K562 (cell line): ENCODE data around the gene TGFB2. TPM values are rescaled to one million over a fixed set of nuclear protein-coding genes. Genes with fewer than 3 reads are reported as not detected.

Experiments used
- FOXK1 ChIP-seq: sonication (generic); formaldehyde crosslinking; IDR thresholded peaks from 2 replicates; pipeline ENCODE4 v1.8.0; 2022; ENCODE audit warnings: missing genetic modification reagents, mild to moderate bottlenecking, borderline replicate concordance
- NR2C2 ChIP-seq, 2 experiments: fragments of 200-800 bp in 1 of 2; sonication (Bioruptor generic) in 1 of 2; sonication (generic) in 1 of 2; formaldehyde crosslinking in 1 of 2; IDR thresholded peaks; 2 replicates each; pipeline versions ENCODE4 v1.6.1 to v1.8.0; 2016 to 2022; ENCODE audit warnings: mild to moderate bottlenecking in 1 of 2, missing compliant biosample characterization in 1 of 2, missing genetic modification characterization in 1 of 2, missing genetic modification reagents in 1 of 2
- NR2F6 ChIP-seq: fragments of 450-650 bp; formaldehyde crosslinking; IDR thresholded peaks from 2 replicates; pipeline ENCODE4 v1.4.0; 2020; ENCODE audit warnings: mild to moderate bottlenecking
- POLR2A ChIP-seq: fragments of 450-650 bp; conservative IDR thresholded peaks from 2 replicates; pipeline ENCODE4 v1.6.1; 2016
- ZNF57 ChIP-seq: fragments of 450-650 bp; formaldehyde crosslinking; IDR thresholded peaks from 2 replicates; pipeline ENCODE4 v1.4.0; 2020; ENCODE audit warnings: mild to moderate bottlenecking, moderate library complexity
- polyA plus RNA-seq, 8 experiments: library from polyadenylated mRNA; depleted of rRNA in 4 of 8; stranded (reverse) in 5 of 8; unstranded in 3 of 8; fragments of >200 nt; fragmentation: Nextera tagmentation in 2 of 8; fragmentation: Illumina TruSeq in 1 of 8; extraction: Ambion mirVana in 2 of 8; extraction: Trizol in 1 of 8; gene quantifications; 2 replicates each; pipeline versions ENCODE4 v1.2.1 to v1.2.3, GENCODE V29; 2011 to 2014; ENCODE audit warnings: inconsistent platforms in 1 of 8, missing spikeins in 1 of 8
- total RNA-seq, 7 experiments: library from RNA; depleted of rRNA in 6 of 7; stranded (reverse); fragments of >200 nt in 6 of 7; fragmentation: Illumina TruSeq in 2 of 7; extraction: Trizol in 2 of 7; gene quantifications; 2 replicates each; pipeline versions ENCODE4 v1.2.1 to v1.2.3, GENCODE V29; 2011 to 2021; ENCODE audit warnings: low replicate concordance in 1 of 7
- TF ChIP-seq, protein P1 (sequence below): sonication (generic); formaldehyde crosslinking; IDR thresholded peaks from 2 replicates; pipeline ENCODE4 v1.8.1; 2023; ENCODE audit warnings: missing genetic modification reagents, mild to moderate bottlenecking, borderline replicate concordance
- TF ChIP-seq, protein P2 (sequence below), 2 experiments: fragments of 450-650 bp; formaldehyde crosslinking in 1 of 2; IDR thresholded peaks; 2 replicates each; pipeline versions ENCODE4 v1.4.0 to v1.6.1; 2014 to 2020; ENCODE audit warnings: mild to moderate bottlenecking in 2 of 2, borderline replicate concordance in 1 of 2, low read depth in 1 of 2
- TF ChIP-seq, protein P3 (sequence below): fragments of 250-450 bp; sonication (Bioruptor Pico); IDR thresholded peaks from 2 replicates; pipeline ENCODE4 v1.8.0; 2022; ENCODE audit warnings: inconsistent platforms, mild to moderate bottlenecking, moderate library complexity, borderline replicate concordance
- TF ChIP-seq, protein P4 (sequence below): fragments of 450-650 bp; formaldehyde crosslinking; IDR thresholded peaks from 2 replicates; pipeline ENCODE4 v1.4.0; 2020; ENCODE audit warnings: mild to moderate bottlenecking, moderate library complexity
- TF ChIP-seq, protein P5 (sequence below), 2 experiments: fragments of 250-450 bp in 1 of 2; fragments of 450-650 bp in 1 of 2; sonication (Bioruptor Pico) in 1 of 2; IDR thresholded peaks; 2 replicates each; pipeline versions ENCODE4 v1.6.1 to v1.8.0; 2016 to 2021; ENCODE audit warnings: mild to moderate bottlenecking in 2 of 2, moderate library complexity in 2 of 2, missing compliant biosample characterization in 1 of 2, missing genetic modification characterization in 1 of 2

The TGFB2 gene
- total and polyA plus RNA-seq, 9 of the 15 experiments (the other 6 are each of a cell fraction or from before 2014, with no cell fraction given), result 0.03 to 0.41 (median 0.11) TPM; not detected in 3

DNA sequence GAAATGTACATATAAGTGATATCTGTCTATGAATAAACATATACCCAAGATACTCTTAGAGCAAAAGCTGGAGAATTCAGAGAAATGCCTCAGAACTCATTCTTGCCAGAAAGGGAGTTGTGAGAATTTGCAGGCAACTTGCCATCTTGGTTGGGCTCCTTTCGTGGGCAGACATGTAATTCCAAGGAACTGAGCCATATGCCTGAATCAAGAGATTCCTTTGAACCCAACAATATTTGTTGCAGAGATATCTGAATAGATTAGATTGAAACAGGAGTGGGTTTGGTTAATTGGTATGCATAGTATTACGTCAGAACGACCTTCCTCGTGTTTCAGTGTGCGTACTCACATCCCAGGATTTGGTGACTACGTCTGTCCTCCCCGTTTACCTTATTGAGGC lies 67.0 kb downstream of the TGFB2 start (continued):
- TF ChIP-seq, protein P1, sequence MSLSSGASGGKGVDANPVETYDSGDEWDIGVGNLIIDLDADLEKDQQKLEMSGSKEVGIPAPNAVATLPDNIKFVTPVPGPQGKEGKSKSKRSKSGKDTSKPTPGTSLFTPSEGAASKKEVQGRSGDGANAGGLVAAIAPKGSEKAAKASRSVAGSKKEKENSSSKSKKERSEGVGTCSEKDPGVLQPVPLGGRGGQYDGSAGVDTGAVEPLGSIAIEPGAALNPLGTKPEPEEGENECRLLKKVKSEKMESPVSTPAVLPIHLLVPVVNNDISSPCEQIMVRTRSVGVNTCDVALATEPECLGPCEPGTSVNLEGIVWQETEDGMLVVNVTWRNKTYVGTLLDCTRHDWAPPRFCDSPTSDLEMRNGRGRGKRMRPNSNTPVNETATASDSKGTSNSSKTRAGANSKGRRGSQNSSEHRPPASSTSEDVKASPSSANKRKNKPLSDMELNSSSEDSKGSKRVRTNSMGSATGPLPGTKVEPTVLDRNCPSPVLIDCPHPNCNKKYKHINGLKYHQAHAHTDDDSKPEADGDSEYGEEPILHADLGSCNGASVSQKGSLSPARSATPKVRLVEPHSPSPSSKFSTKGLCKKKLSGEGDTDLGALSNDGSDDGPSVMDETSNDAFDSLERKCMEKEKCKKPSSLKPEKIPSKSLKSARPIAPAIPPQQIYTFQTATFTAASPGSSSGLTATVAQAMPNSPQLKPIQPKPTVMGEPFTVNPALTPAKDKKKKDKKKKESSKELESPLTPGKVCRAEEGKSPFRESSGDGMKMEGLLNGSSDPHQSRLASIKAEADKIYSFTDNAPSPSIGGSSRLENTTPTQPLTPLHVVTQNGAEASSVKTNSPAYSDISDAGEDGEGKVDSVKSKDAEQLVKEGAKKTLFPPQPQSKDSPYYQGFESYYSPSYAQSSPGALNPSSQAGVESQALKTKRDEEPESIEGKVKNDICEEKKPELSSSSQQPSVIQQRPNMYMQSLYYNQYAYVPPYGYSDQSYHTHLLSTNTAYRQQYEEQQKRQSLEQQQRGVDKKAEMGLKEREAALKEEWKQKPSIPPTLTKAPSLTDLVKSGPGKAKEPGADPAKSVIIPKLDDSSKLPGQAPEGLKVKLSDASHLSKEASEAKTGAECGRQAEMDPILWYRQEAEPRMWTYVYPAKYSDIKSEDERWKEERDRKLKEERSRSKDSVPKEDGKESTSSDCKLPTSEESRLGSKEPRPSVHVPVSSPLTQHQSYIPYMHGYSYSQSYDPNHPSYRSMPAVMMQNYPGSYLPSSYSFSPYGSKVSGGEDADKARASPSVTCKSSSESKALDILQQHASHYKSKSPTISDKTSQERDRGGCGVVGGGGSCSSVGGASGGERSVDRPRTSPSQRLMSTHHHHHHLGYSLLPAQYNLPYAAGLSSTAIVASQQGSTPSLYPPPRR (CRISPR knock-in tag), result no peak
- TF ChIP-seq, protein P2, sequence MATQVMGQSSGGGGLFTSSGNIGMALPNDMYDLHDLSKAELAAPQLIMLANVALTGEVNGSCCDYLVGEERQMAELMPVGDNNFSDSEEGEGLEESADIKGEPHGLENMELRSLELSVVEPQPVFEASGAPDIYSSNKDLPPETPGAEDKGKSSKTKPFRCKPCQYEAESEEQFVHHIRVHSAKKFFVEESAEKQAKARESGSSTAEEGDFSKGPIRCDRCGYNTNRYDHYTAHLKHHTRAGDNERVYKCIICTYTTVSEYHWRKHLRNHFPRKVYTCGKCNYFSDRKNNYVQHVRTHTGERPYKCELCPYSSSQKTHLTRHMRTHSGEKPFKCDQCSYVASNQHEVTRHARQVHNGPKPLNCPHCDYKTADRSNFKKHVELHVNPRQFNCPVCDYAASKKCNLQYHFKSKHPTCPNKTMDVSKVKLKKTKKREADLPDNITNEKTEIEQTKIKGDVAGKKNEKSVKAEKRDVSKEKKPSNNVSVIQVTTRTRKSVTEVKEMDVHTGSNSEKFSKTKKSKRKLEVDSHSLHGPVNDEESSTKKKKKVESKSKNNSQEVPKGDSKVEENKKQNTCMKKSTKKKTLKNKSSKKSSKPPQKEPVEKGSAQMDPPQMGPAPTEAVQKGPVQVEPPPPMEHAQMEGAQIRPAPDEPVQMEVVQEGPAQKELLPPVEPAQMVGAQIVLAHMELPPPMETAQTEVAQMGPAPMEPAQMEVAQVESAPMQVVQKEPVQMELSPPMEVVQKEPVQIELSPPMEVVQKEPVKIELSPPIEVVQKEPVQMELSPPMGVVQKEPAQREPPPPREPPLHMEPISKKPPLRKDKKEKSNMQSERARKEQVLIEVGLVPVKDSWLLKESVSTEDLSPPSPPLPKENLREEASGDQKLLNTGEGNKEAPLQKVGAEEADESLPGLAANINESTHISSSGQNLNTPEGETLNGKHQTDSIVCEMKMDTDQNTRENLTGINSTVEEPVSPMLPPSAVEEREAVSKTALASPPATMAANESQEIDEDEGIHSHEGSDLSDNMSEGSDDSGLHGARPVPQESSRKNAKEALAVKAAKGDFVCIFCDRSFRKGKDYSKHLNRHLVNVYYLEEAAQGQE (IDR thresholded peaks at IDR 0.05; ENCODE audit: borderline replicate concordance), result no peak
- TF ChIP-seq, protein P2 (CRISPR knock-in tag; IDR thresholded peaks at IDR 0.05; ENCODE audit: low read depth), result no peak
- TF ChIP-seq NR2C2 (CRISPR knock-in tag; IDR thresholded peaks at IDR 0.05) (no peak), NR2C2 (tag; IDR thresholded peaks at IDR 0.05) (no peak), FOXK1 (no peak), ZNF57 (CRISPR knock-in tag) (no peak), POLR2A (no peak), NR2F6 (CRISPR knock-in tag) (no peak)
- TF ChIP-seq, protein P3, sequence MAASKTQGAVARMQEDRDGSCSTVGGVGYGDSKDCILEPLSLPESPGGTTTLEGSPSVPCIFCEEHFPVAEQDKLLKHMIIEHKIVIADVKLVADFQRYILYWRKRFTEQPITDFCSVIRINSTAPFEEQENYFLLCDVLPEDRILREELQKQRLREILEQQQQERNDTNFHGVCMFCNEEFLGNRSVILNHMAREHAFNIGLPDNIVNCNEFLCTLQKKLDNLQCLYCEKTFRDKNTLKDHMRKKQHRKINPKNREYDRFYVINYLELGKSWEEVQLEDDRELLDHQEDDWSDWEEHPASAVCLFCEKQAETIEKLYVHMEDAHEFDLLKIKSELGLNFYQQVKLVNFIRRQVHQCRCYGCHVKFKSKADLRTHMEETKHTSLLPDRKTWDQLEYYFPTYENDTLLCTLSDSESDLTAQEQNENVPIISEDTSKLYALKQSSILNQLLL (CRISPR knock-in tag), result no peak
- TF ChIP-seq, protein P4, sequence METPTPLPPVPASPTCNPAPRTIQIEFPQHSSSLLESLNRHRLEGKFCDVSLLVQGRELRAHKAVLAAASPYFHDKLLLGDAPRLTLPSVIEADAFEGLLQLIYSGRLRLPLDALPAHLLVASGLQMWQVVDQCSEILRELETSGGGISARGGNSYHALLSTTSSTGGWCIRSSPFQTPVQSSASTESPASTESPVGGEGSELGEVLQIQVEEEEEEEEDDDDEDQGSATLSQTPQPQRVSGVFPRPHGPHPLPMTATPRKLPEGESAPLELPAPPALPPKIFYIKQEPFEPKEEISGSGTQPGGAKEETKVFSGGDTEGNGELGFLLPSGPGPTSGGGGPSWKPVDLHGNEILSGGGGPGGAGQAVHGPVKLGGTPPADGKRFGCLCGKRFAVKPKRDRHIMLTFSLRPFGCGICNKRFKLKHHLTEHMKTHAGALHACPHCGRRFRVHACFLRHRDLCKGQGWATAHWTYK (CRISPR knock-in tag), result no peak
- TF ChIP-seq, protein P5, sequence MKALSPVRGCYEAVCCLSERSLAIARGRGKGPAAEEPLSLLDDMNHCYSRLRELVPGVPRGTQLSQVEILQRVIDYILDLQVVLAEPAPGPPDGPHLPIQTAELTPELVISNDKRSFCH (CRISPR knock-in tag; IDR thresholded peaks at IDR 0.05), result no peak
- TF ChIP-seq, protein P5 (tag; IDR thresholded peaks at IDR 0.05), result no peak
